HG03175 (cell line): ENCODE results near the gene UCN2.

Experiments
- ATAC-seq: cut with Tn5 transposase; IDR thresholded peaks from one replicate; pipeline ENCODE4 v1.9.1; 2021; ENCODE audit warnings: mild to moderate bottlenecking, moderate library complexity; ENCODE audit not compliant: unreplicated experiment

UCN2 gene, protein sequence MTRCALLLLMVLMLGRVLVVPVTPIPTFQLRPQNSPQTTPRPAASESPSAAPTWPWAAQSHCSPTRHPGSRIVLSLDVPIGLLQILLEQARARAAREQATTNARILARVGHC

DNA sequence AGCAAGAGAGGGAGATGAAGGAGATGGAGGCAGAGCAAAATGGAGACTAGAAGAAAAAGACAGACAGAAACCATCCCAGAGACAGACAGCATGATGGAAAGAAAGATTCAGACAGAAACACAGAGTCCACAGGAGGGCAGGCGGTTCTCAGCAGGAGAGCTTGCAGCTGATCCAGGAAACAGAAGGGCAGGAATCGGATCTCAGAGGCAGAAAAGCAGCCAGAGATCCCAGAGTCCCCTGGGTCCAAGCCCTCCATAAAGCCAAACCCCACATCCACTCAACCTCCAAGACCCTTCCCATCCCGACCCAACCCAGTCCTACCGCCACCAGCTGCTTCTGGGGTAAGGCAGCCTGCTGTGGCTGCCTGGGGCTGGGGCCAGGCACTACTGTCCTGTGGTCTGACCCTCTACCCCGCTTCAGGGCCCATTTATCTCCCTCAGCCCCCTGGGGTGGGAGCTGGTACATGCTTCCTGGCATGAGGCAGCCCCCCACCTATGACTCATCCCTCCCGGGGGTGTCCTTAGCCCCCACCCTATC lies at the start of gene UCN2:
TSS of gene UCN2 (minus strand) at position 400 of the 537 bp plus-strand sequence. CDS start 657 bp downstream, outside the sequence.
- ATAC-seq = no peak

DNA sequence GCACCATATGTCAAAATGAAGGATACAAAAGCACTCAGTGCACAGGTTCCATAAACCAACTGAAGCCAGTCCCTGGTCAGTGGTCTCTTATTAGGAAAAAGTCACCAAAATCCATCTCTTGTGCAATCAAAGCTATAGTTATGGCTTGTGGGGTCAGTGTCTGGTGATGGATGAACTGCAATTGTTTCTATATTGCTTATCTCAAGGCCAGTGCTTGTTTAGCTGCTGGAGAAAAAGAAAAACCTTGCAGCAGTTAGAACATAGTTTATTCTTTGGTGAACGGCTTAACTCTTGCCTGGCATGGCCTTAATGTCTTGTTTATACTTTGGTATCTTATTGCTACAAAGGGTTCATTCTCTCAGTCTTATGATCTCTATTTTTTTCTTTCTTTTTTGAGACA lies 48.7 kb upstream of the UCN2 start:
- no peak for ATAC-seq

DNA sequence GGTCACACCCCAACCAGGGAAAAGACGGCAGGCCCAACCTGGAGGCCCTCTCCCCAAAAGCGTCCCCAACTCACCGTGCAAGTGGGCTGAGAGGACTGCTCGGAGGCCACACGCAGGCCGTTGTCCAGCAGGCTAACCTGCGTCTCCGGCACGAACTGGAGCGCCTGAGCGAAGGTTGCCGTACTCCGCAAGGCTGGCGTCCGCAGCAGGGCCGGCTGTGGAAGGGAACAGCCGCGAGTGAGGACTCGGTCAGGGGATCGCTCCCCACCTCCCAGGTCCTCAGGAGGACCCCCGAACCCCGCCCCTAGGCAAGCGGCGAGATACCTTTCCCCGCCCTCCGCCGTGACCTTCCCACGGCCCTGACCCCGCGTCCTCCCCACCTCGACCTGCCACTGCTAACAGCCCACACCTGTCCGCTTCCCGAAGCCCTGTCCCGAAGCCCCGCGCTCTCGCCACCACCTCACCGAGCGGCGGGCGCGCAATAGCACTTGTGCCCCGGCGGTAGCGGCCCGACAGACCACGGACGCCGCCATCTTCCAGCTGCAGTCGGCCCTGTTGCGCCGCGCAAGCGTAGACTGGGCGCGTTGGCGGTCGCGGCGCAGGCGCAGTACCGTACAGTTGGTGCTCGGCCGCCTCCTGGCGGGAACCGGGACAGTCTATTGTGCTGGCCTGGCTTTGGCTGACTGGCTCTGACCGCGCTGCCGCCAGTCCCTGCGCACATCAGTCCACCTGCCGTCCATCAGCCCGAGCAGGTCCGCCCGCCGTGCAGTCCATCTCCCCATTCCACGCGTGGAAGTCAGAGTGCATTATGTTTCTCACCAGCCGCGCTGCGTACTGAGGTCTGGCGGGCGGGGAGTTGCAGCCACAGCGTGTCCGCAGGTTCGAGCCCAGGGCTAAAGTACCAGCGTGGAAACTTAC lies 45.8 kb upstream of the UCN2 start, which contains the start of gene UQCRC1:
TSS of gene UQCRC1 (minus strand) at position 559 of the 918 bp plus-strand sequence. CDS start at position 533, 26 bp downstream.
- peak; percentile 99 for ATAC-seq

DNA sequence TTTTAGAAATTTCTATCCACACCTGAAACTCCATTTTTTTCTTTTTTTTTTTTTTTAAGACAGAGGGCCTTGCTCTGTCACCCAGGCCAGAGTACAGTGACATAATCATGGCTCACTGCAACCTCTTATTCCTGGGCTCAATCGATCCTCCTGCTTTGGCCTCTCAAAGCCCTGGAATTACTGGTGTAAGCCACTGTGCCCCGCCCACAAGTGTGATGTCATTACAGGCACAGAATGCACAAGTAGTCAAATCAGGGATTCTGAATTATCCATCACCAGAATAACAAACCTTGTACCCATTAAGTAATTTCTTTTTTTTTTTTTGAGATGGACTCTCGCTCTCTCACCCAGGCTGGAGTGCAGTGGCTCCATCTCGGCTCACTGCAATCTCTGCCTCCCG lies 43.9 kb upstream of the UCN2 start:
- ATAC-seq = no peak

DNA sequence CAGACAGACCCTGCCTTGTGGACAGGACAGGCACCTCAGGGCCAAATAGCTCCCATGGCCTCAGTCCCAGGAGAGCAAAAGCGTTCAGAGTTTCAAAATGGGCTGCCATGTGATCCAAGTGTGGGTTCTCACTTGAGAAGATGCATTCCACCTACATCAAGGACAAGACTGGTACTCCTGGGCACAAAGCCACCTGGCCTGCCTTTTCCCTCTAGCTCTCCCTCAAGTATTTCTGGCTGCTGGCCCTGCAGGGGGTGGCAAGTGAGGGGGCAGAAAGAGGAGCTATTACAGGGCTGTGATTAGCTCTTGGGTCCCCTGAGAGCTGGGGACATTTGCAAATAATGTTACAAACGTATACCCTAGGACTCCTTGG lies 38.0 kb upstream of the UCN2 start:
- ATAC-seq = no peak

DNA sequence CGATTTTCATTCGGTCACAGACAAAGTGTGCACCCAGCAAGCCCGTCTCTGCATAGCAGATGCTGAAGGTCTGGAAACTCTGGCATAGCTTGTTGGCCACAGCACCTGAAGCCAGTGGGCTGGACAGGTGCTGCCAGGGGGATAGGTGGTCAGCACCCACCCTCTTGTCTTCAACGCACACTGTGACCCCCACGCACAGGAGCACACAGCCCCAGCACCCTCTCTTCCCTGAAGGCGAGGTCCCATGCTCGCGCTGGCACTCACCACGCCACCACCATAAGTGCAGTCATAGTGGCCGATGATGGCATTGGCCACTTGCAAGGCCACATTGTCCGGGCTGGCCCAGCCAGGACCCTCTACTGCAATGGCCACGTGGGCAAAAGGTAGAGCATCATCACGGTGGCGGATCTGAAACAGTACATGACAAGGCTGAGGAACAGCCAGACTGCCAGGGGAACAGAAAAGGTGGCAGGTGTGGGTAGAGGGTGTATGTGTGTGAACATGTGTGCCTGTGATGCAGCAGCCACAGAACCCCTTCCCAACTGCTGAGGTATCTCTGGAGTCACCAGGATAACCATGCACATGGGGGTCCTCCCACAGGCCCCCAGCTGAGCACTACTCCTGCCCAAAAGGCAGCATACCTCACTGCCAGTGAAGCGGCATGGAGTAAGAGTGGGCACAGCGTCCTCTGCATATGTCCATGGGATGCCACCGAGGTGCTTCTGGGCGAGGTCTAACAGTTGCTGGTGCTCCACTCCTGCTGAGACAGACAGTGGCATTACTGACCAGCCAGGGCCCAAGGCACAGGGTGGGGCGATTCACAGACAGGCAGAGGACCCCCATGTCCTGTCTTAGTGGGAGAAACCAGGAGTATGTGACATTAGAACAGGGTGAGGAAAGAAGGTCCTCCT lies 37.4 kb upstream of the UCN2 start:
- ATAC-seq = no peak

DNA sequence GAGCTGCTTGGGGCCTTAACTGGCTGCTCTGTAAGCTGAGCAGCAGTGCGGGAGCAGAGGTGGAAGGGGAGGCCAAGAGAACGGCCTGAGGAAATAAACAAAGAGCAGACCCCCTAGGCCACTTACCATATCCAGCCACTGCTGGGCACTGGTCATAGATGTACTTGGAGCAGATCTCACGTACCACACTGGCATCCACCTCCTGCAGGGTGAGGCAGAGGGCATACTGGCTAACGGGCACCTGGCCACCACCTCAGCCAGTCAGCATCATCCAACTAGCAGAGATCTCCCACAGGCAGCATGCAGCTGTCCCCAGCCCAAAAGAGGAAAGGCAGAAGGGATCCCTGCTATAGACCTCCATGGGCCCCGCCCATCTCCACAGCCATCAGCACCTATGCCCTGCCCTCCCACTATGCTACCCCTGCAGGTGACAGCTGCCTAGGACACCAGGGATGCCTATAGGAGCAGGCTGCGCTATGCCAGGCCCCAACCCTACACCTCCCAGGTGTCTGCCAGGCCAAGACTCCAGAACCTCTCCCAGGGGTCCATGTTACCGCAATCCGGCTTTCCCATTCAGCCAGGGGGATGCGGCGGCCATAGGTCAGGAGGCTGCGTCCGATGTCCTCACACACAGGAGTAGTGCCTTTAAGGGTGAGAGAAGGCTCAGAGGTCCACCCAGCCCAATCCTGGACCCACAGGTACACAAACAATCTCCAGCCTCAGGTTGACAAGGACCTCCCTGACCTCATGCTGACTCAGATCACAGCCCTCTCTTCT lies 36.1 kb upstream of the UCN2 start:
- ATAC-seq = no peak

DNA sequence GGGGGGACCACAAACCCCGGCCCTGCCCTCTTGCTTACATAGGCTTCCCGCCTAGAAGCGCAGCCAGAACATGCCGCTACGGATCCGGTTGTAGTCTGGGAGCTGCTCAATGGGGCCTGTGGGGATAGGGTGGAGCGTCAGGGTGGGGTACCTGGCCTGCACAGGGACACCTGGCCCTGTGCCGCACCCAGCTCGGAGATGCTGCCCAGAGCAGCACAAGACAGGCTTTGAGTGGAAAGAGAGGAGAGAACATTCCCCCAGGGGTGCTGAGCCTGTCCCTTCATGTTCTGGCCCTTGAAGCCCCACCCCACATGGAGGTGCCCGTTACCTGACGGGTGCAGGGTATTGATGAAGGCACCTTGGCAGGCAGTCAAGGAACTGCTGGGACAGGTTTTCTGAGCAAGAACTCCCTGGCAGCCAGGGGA lies 35.5 kb upstream of the UCN2 start:
- ATAC-seq = no peak

DNA sequence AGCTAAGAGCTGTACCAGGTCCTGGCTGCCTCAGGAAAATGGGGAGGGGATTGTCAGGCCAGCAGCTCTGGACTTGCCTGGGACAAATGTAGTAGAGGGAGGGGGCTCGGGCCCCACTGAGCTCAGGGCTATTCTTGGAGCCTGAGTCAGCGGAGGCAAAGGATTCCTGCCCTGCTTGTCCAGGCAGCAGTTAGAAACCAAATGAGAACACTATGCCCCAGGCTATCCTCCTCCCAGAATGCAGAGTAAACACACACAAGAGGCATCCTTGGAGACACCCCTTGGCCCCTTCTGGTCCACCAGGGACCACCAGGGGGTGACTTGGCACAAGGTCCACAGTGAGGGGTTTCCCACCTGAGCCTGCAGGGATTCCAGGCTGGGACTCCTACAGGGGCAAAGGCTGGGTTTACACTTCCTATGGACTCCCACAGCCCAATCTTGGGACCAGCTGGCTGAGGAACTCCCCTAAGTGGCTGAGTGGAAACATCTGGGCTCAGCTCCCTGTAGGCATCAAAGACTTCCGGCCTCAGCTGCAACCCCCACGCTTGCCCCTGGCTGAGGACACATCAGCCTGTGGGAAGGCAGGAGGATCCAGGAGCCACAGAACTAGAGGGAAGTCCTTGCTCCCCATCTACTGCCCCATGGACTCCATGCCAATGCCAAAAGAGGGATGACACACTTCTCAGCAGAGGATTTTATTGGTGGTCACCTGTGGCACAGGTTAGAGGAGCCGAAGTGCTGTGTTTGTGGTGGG lies 34.9 kb upstream of the UCN2 start:
- no peak for ATAC-seq

DNA sequence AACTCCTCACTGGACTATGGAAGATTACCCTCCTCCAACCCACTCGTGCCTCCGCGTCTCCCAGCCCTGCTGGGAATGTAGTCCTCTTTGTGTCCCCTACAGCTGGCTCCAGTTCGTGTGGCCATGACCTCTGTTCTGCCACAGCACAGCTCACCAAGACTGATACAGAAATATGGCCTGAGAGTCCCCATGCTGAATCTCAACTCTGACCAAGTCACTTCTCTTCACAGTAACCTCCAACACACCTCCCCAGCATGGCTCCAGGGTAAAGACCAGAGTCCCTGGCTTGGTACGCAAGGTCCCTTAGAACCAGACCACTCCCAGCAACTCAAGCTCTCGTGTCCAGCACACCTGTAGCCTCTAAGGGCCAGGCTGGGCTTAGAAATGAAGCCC lies 33.8 kb upstream of the UCN2 start:
- ATAC-seq = no peak

DNA sequence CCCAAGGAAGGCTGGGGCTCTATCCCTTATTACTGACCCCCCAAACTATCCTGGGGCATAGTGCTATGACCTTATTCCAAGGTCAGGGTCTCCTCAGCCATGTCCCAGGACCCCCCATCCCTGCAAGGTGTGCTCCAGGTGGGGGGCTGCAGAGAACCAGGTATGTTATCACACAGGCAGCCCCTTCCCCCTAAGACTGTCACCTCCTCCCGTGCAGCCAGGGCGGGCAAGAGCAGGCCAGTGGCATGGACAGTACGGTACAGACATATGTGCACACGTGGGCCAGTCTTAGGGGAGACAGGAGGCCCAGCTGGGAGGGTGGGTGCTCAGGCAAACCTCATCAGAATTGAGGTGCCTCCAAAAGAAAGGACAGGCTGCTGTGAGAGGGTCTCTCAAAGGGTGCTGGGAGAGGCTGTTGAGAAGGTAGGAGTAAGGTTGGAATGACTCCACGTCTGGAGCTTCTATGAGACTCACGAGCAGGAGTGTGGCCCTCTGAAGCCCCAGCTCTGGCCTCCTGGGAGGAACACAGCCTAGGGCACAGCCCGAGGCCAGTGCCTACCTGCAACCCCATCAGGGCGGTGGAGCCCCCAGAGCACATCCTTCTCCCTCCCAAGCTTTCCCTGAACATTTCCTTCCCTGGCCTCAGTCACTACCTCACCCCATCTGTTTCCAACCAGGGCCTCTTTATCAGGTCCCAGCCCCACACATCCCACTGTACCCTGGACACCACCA lies 33.3 kb upstream of the UCN2 start:
- no peak for ATAC-seq

DNA sequence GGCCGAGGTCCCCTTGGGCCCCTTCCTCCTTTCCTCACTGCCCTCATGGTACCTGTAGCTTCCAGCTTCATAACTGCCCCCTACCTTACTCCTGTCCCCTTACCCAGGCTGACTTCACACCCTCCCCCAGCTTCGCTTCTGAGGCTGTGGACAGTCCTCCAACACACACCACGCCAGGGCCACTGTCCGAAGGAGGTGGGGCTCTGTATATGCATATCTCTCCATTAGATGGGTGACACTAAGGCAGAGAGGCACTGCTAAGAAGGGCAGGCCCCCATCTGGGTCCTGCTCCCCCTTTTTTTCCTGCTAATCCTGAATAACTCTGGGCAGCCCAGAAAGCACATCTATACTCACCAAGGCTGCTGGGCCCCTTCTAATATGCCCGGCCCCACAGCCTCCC lies 32.6 kb upstream of the UCN2 start:
- ATAC-seq = no peak

DNA sequence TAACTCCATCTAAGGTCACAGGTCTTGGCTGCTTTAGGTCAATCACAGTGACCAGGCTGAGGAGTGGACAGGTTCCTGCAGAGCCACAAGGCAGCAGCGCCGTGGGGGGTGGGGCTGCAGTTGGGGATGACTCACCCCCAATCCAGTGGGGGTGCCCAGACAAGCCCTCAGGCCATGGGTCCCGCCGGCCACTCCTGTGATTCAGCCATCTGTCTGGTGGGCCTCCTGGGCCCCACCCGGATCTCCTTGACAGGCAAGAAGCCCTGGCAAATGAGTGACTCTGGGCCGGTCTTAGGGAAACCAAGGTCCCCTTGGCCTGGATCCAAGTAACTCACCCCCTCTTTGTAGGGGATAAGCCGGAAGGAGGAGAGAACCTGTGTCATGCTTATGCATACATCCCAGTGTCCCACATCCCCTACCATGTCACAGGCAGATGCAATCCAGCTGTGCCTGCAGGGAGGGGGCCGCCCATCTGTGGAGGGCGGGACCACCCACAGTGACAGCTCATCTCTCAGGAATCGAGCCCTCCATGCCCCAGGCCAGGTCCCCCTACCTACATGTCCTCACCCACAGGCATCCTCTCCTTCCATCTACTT lies 32.0 kb upstream of the UCN2 start:
- no peak for ATAC-seq

DNA sequence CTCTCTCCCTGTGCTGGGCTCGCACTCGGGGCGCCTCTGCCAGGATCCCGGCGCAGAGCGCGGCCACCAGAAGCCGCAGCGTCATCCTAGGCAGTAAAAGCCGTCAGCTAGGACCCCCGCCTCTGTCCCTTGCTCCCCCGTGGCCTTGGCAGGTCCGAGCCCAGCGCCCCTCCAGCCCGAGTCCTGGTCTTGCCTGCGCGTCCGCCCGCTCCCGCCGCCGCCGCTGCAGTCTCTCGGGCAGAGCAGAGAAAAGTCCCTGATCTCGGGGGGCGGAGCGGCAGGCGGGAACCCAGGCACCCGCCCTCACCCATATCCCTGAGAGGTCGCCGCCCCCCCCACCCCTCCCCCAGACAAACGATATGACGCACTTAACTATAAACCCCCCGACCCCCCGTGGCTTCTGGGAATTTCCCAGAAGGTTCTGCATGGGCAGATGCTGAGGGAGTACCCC lies 31.5 kb upstream of the UCN2 start, which contains the start of gene COL7A1:
TSS of gene COL7A1 (minus strand) at position 255 of the 451 bp plus-strand sequence. CDS start at position 85, 170 bp downstream.
- no peak for ATAC-seq

DNA sequence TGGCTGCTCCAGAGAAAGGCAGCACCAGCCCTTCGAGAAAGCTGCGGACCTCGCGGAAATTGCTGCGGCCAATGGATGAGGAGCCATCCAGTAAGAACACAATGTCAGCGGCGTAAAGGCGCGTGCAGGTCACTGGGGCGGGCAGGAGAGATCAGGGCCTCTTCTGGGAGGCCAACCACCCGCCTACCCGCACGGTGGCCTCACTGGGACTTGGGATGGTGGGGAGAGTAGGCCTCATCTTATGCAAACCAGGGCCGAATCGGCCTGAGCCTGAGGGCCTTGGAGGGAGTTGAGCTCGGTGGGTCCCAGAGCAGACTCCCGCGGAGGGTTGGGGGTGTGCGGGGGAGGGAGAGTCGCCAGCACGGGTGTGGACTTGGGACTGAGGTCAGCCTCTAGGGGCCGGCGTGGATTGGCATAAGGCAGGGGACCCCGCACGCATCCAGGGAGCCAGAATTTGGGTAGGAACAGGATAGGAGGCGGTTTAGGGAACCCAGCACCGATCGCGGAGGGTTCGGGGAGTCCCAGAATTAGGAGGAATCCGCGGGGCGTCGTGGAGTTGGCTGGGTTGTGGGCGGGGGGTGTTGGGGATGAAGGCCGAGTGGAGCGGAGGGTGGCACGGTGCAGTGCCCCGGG lies 31.0 kb upstream of the UCN2 start:
- no peak for ATAC-seq

DNA sequence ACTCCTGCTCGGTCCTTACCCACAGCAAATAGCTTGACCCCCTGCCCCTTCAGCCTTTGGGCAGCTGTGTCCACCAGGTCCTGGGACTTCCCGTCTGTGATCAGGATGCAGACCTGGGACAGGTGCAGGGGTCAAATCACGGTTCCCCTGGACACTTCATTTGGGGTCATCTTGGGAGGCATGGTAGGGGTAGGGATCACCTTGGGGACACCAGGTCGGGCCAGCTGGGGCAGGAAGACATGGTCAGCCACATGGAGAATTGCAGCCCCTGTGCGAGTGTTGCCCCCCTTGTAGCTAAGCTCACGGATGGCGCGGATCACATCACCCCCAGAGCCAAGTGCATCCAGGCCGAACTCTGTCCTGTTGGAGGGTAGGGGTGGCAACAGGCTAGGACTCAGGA lies 29.8 kb upstream of the UCN2 start:
- no peak for ATAC-seq

DNA sequence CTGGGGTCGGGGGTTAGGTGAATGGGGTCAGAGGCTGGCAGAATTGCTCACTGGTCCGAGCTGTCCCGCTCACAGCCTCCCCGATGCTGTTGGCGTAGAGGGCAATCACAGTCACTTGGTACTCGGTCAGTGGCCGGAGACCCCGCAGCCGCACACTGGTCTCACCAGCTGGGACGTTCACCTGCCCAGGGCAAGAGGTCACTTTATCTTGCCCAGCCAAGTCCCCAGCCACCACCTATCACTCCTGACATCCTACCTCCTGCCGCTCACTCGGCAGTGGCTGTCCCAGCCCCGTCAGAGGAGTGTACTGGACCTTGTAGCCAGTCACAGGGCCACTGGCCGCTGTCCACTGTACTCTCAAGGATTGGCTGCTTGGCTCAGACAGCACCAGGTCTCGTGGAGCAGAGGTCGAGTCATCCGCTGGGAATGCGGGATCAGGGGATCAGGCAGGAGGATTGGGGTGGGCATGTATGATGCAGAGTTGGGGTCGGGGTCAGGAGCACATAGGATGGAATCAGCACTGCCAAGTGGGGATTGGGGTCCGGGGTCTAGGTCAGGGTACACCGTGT lies 29.0 kb upstream of the UCN2 start:
- ATAC-seq = no peak
